IPS-18a (cell line): ENCODE data around the gene CRIP2.
A peak's percentile ranks its signal among the peaks of the same experiment; 100 is the strongest.

Experiments
- H3K27ac ChIP-seq: one replicate; pipeline ENCODE4 v1.5.1; 2013; ENCODE audit warnings: low read length
- H3K27me3 ChIP-seq: one replicate; pipeline ENCODE4 v1.6.1; 2013; ENCODE audit warnings: mild to moderate bottlenecking, low read length; ENCODE audit not compliant: control insufficient read depth, insufficient read depth
- H3K36me3 ChIP-seq: one replicate; pipeline ENCODE4 v1.6.1; 2013; ENCODE audit warnings: low read depth, low read length; ENCODE audit not compliant: control insufficient read depth
- H3K4me1 ChIP-seq: one replicate; pipeline ENCODE4 v1.6.1; 2013; ENCODE audit warnings: low read depth, low read length; ENCODE audit not compliant: control insufficient read depth
- H3K4me3 ChIP-seq: one replicate; pipeline ENCODE4 v1.5.1; 2013; ENCODE audit warnings: low read length
- H3K9ac ChIP-seq: one replicate; pipeline ENCODE4 v1.6.1; 2013; ENCODE audit warnings: mild to moderate bottlenecking, low read length, moderate library complexity
- H3K9me3 ChIP-seq: one replicate; pipeline ENCODE4 v1.6.1; 2013; ENCODE audit warnings: low read depth, low read length; ENCODE audit not compliant: control insufficient read depth

The CRIP2 gene

GRCh38 chr14:105480807-105481801, 6.5 kb downstream of the CRIP2 start:
- H3K27ac ChIP-seq: no peak overlapping the region
- peak overlapping the region; percentile 59 for H3K9ac ChIP-seq
- no peaks in the 10 kb centered on the region for H3K9me3 ChIP-seq
- H3K4me1 ChIP-seq: peaks cover 13% of the 10 kb centered on the region
- peaks cover 95% of the 10 kb centered on the region for H3K27me3 ChIP-seq
- H3K4me3 ChIP-seq: peak overlapping the region; percentile 49
- H3K36me3 ChIP-seq: no peaks in the 10 kb centered on the region

GRCh38 chr14:105481886-105482457, 7.4 kb downstream of the CRIP2 start:
- no peaks in the 10 kb centered on the region for H3K36me3 ChIP-seq
- H3K4me3 ChIP-seq: no peak overlapping the region
- no peak overlapping the region for H3K27ac ChIP-seq
- H3K27me3 ChIP-seq: peaks cover 95% of the 10 kb centered on the region
- no peaks in the 10 kb centered on the region for H3K9me3 ChIP-seq
- H3K4me1 ChIP-seq: peaks cover 13% of the 10 kb centered on the region
- H3K9ac ChIP-seq: peak overlapping the region; percentile 59

- Histone ChIP-seq H3K4me3 (no peak overlapping the region), H3K4me1 (peaks cover 13% of the 10 kb centered on the region), H3K27ac (no peak overlapping the region), H3K9ac (peak overlapping the region; percentile 59), H3K9me3 (no peaks in the 10 kb centered on the region), H3K36me3 (no peaks in the 10 kb centered on the region), H3K27me3 (peaks cover 95% of the 10 kb centered on the region)
Observed at GRCh38 chr14:105482486-105483110, 8.0 kb downstream of the CRIP2 start.

DNA sequence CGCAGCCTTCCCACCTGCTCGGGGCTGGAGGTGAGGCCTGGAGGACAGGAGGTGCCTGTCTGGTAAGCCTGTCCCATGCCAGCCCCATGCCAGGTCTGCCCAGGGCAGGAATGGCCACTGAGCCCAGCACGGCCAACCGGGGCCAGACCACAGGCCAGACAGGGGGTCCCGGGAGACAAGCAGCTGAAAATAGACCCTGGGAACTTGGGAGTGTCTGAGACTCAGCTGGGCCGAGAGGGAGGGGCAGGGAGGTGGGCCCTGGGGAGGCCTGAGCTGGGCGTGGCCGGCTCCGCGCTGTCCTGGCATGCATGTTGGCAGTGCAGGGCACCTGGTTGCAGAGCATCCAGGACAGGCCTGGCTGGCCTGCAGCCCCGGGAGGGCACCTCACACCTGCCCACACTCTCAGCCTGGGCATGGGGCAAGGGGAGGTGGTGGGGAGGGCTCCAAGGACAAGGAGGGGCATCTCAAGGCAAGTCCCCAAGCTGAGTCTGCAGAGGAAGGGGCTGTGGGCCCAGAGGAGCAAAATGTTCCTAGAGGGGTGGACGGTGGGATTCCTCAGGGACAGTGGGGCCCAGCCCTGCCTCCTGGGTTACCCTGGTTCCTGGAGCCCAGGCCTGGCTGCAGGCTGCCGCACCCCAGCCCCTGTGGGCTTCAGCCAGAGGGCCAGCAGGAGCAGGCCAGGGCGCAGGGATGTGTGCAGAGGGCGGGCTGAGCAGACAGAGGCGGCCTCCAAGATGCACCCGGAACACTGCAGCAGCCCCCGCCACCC, 8.9 kb downstream of the CRIP2 start:
- H3K4me1 ChIP-seq: peaks cover 13% of the 10 kb centered on the region
- no peak overlapping the region for H3K27ac ChIP-seq
- H3K9ac ChIP-seq: no peak overlapping the region
- H3K27me3 ChIP-seq: peaks cover 95% of the 10 kb centered on the region
- H3K9me3 ChIP-seq: no peaks in the 10 kb centered on the region
- no peak overlapping the region for H3K4me3 ChIP-seq
- no peaks in the 10 kb centered on the region for H3K36me3 ChIP-seq

DNA sequence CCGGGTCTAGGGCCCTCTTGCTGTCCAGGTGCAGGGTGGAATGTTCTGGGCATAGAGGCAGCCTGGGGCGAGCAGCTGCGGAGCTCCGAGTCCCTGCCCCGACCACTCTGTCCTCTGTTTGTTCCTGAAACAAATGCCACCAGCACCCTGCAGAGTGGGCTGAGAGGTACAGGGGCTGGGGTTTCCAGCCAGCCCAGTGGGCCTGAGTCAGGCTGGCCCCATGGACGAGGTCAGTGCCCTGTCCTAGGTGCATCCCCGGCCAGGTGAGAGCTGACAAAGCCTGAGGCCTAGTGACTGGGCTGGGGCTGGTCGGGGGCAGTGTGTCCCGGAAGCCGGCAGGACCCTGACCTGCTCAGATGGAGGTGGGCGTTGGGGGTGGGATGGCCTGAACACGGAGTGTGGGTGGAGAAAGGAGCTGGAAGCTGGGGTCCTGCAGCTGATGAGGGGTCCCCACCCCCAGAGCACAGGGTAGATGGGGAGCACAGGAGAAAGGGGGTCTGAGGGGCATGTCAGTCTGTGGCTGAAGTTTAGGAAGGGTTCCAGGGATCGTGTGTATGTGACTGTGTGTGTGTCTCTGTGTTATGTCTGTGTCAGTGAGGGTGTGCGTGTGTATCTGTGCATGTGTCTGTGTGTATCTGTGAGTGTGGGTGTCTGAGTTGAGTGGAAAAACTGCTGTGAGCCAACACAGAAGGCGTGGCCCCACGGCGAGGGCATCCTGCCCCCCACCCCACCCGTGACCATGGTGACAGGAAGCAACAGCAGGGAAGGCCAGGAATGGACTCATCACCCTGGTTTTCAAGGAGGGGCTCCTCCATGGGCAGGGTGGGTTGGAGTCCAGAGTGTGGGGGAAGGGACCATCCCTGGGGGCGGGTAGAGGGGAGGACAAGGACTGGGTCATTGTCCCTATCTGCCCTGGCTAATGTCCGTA, 9.7 kb downstream of the CRIP2 start:
- H3K4me3 ChIP-seq: no peak overlapping the region
- H3K27me3 ChIP-seq: peaks cover 95% of the 10 kb centered on the region
- no peak overlapping the region for H3K27ac ChIP-seq

DNA sequence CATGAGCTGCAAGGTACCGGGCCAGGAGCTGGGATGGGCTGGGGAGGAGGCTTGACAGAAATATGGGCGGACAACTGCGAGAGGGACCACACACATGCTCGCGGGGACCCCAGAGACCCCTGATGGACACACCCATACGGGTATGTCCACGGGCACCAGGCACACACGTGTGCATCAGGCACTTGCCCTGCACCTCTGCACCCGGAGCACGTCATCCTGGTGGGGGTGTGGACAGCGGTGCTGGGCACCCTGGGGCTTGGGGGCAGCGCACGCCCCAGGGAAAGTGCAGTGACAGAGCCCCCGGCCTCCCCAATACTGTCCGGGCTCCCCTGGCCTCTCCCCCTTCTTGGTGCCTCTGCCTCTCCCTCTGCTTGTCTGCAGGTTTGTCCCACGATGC, 10.4 kb downstream of the CRIP2 start:
- H3K27me3 ChIP-seq: peaks cover 91% of the 10 kb centered on the region
- no peak overlapping the region for H3K4me3 ChIP-seq
- no peak overlapping the region for H3K9ac ChIP-seq
- H3K9me3 ChIP-seq: no peaks in the 10 kb centered on the region
- H3K27ac ChIP-seq: no peak overlapping the region
- H3K36me3 ChIP-seq: no peaks in the 10 kb centered on the region
- H3K4me1 ChIP-seq: peaks cover 18% of the 10 kb centered on the region

More for the DNA sequence above, 9.7 kb downstream of the CRIP2 start:
- Histone ChIP-seq H3K36me3 (no peaks in the 10 kb centered on the region), H3K9me3 (no peaks in the 10 kb centered on the region), H3K9ac (no peak overlapping the region), H3K4me1 (peaks cover 16% of the 10 kb centered on the region)

- Histone ChIP-seq H3K9me3 (no peaks in the 10 kb centered on the region), H3K9ac (no peak overlapping the region), H3K36me3 (no peaks in the 10 kb centered on the region), H3K4me1 (peaks cover 18% of the 10 kb centered on the region), H3K4me3 (no peak overlapping the region), H3K27me3 (peaks cover 84% of the 10 kb centered on the region), H3K27ac (no peak overlapping the region)
Observed at GRCh38 chr14:105485739-105486162, 11.1 kb downstream of the CRIP2 start.

DNA sequence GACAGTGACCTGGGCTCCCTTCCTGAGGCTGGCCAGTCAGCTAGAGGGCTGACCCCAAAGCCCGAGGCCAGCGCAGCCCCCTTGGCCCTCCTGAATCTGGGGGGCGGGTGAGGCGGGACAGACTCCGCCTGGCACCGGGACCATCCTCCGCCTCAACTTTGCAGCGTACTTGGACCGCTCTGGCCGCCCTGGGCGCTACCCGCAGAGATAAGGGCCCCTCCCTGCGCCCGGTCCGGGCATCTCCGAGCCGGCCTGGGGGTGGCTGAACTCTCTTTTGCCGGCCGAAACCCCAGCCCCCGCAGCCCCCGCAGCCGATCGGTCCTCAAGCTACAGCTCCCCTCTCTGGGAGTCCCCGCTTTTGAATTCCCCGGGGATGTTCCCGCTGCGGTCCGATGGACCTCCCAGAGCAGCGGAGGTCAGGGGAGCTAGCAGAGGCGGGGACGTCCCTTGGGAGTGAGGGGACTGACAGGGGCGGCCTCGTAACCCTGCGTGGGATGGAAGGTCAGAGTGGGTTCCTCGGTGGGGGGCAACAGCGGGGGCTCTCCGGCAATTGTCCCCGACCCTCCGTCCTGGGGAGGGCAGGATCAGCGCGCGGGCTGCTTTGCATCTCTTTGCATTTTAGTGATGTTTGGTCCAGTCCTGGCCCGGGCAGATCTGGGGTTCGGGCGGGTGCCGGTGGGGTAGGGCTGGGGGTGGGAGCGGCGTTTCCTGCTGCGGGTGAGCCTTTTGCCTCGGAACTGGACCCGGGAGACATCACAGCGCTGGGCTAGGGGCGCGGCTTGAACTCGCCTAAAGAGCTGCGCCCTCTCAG, 11.7 kb downstream of the CRIP2 start, which contains the start of gene CRIP1:
TSS of gene CRIP1 (plus strand) at position 724 of the 811 bp plus-strand sequence. CDS start 374 bp downstream, outside the sequence.
- Histone ChIP-seq H3K4me3 (peak within 1 kb of the TSS; percentile 27), H3K4me1 (peaks cover 13% of the 10 kb centered on the region), H3K27me3 (peaks cover 77% of the 10 kb centered on the region), H3K9ac (no peak within 1 kb of the TSS), H3K27ac (no peak within 1 kb of the TSS), H3K36me3 (no peaks in the 10 kb centered on the region), H3K9me3 (no peaks in the 10 kb centered on the region)

DNA sequence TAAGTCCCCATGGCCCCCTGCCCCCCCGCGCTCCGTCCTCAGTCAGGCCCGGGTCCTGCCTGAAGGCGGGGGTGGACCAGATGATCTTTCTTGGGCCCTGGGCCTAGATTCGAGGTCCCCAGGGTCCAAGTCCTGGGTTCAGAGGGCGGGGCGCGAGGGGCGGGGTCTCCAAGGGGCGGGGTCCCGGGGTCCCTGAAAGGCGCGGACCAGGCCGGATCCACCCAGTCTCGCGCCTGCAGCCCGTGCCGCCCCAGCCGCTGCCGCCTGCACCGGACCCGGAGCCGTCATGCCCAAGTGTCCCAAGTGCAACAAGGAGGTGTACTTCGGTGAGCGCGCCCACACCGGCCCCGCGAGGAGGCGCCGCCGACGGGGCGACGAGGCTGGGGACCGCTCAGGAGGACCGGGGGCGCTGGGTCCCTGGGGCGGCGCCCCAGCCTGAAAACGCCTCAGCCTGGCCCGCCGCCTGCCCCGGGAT, 12.4 kb downstream of the CRIP2 start:
- no peaks in the 10 kb centered on the region for H3K36me3 ChIP-seq
- H3K27ac ChIP-seq: no peak overlapping the region
- peaks cover 72% of the 10 kb centered on the region for H3K27me3 ChIP-seq
- no peak overlapping the region for H3K9ac ChIP-seq
- no peaks in the 10 kb centered on the region for H3K9me3 ChIP-seq
- H3K4me1 ChIP-seq: peaks cover 8% of the 10 kb centered on the region
- peak overlapping the region; percentile 27 for H3K4me3 ChIP-seq
